ENCODE measurements around the gene ADNP.

The ADNP gene

DNA sequence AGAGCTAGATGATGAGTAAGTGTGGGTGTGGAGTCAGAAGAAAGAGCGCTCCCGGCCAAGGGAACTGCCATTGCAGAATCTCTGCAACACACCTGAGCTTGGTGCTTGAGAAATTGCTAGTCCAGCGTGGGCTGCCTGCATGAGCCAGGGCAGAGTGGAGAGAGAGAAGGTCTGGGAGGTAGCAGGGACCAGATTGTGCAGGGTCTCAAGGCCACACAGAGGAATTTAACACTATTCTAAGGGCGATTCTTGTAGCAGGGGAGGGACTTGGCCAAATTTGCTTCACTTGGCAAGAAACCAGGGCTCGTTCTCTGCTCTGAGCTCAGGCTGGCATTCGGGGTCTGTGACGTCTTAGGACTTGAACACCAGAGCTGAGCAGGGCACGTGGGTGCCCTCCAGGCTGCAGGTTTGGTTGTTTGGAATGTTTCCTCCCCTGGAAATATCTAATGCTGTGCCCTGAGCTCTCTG is 82.9 kb downstream of the ADNP start:
- Histone ChIP-seq H3K4me3 (ENCODE audit: low read depth in 1 of 2, low read length in 1 of 2) (no peak overlapping the region), H3K9me3 (no peaks in the 10 kb centered on the region), H3K36me3 (no peaks in the 10 kb centered on the region), H3K27me3 (no peaks in the 10 kb centered on the region), H3K4me1 (ENCODE audit: control insufficient read depth in 1 of 2, insufficient read depth in 1 of 2, low read depth in 1 of 2, low read length in 1 of 2) (no peaks in the 10 kb centered on the region), H3K27ac (no peak overlapping the region)
- TF ChIP-seq, protein P1, sequence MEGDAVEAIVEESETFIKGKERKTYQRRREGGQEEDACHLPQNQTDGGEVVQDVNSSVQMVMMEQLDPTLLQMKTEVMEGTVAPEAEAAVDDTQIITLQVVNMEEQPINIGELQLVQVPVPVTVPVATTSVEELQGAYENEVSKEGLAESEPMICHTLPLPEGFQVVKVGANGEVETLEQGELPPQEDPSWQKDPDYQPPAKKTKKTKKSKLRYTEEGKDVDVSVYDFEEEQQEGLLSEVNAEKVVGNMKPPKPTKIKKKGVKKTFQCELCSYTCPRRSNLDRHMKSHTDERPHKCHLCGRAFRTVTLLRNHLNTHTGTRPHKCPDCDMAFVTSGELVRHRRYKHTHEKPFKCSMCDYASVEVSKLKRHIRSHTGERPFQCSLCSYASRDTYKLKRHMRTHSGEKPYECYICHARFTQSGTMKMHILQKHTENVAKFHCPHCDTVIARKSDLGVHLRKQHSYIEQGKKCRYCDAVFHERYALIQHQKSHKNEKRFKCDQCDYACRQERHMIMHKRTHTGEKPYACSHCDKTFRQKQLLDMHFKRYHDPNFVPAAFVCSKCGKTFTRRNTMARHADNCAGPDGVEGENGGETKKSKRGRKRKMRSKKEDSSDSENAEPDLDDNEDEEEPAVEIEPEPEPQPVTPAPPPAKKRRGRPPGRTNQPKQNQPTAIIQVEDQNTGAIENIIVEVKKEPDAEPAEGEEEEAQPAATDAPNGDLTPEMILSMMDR (IDR thresholded peaks at IDR 0.05), result no peak

DNA sequence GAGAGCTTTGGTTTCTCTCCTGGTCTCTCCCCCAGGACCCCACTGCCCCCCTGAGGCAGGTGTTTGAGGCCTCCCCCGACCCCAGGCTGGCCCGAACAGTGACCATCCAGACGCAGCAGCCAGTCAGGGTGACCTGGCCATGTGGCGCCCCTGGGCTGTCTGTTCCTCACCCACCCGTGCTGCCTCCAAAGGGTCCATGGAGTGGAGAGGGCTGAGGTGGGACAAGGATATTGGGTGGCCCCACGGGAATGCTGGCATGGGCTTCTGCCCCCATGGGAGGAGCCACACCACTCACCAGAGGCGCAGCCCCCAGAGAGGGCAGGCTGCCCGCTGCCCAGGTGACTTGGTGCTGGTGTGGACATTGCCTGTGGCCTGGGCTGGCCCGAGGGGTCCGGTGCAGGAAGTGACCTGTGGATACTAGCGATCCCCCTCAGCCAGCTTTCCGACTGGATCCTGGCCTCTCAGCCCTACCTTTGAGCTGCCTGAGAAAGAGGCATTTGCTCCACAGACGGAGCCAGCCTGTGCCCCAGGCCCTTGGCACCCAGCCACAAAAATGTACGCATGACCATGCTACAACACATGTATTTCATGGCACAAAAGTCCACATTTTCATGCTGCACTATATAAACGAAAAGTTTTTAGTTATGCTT is 85.5 kb downstream of the ADNP start:
- no peaks in the 10 kb centered on the region for H3K9me3 ChIP-seq
- no peaks in the 10 kb centered on the region for H3K27me3 ChIP-seq
- H3K4me1 ChIP-seq (ENCODE audit: control insufficient read depth in 1 of 2, insufficient read depth in 1 of 2, low read depth in 1 of 2, low read length in 1 of 2), result no peaks in the 10 kb centered on the region
- H3K4me3 ChIP-seq (ENCODE audit: low read depth in 1 of 2, low read length in 1 of 2), result no peak overlapping the region
- TF ChIP-seq, protein P1 (IDR thresholded peaks at IDR 0.05), result no peak
- no peaks in the 10 kb centered on the region for H3K36me3 ChIP-seq
- no peak overlapping the region for H3K27ac ChIP-seq

DNA sequence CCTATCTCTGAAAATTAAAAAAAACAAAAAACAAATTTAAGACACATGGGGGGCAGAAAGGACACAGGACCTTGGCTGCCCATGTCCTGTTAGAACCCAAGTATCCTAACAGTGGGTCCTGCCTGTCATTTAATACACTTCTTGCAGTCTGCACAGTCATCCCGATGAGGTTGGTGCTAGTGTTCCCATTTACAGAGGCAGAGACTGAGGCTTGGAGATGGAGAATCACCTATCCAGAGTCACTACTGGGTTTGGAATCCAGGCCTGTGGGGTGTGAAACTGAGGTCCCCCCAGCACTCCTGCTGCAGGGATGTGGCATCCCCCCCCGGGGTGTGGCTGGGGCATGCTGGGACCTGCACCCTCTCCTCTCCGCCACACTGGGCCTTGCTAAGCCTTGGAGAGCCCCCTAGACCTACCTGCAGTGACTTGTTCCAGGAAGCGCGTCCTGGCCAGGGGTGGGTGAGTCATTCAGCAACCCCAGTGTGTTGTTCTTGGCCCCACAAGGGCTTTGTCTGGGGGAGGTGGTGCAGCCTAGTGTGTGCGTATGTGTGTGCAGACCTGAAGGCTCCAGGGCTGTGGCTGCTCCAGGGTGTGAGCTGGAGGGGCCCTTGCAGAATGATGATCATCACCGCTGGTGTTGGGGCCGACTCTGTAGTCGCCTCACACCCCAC is 86.7 kb downstream of the ADNP start:
- no peaks in the 10 kb centered on the region for H3K36me3 ChIP-seq
- H3K9me3 ChIP-seq, result no peaks in the 10 kb centered on the region
- H3K27me3 ChIP-seq, result no peaks in the 10 kb centered on the region
- H3K4me1 ChIP-seq (ENCODE audit: control insufficient read depth in 1 of 2, insufficient read depth in 1 of 2, low read depth in 1 of 2, low read length in 1 of 2), result no peaks in the 10 kb centered on the region
- TF ChIP-seq, protein P1 (IDR thresholded peaks at IDR 0.05), result no peak
- no peak overlapping the region for H3K4me3 ChIP-seq (ENCODE audit: low read depth in 1 of 2, low read length in 1 of 2)
- H3K27ac ChIP-seq, result no peak overlapping the region

DNA sequence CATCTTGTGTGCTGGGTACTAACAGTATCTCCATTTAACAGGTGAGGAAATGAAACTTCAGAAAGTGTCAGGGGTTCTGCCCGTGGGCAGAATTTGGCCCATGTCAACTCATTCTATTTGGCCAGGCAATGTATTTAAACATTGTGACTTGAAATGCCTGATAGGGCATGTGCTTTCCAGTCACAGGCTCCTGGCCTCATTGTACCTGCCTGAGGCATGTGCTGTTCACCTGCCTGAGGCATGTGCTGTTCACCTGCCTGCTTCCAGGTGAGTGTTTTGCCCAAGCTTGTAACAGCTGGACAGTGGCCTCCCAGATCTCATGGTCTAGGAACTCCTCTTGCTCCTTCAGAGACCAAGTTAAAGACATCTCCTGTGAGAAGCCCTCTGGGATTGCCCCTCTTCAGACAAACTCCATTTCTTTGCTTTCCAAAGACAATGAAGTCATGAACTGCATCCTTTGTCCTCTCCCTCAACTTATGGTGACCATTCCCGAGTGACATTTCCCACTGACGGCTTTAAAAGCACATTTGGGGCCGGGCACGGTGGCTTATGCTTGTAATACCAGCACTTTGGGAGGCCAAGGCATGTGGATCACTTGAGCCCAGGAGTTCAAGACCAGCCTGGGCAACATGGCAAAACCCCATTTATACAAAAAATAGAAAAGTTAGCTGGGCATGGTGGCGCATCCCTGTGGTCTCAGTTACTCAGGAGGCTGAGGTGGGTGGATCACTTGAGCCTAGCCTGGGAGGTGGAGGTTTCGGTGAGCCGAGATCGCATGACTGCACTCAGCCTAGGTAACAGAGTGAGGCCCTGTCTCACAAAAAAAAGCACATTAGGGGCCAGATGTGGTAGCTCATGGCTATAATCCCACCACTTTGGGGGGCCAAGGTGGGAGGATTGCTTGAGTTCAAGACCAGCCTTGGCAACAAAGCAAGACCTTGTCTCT is 87.6 kb downstream of the ADNP start:
- TF ChIP-seq, protein P1 (IDR thresholded peaks at IDR 0.05), result no peak
- Histone ChIP-seq H3K27ac (no peak overlapping the region), H3K36me3 (no peaks in the 10 kb centered on the region), H3K4me3 (ENCODE audit: low read depth in 1 of 2, low read length in 1 of 2) (no peak overlapping the region), H3K4me1 (ENCODE audit: control insufficient read depth in 1 of 2, insufficient read depth in 1 of 2, low read depth in 1 of 2, low read length in 1 of 2) (no peaks in the 10 kb centered on the region), H3K27me3 (no peaks in the 10 kb centered on the region), H3K9me3 (no peaks in the 10 kb centered on the region)

DNA sequence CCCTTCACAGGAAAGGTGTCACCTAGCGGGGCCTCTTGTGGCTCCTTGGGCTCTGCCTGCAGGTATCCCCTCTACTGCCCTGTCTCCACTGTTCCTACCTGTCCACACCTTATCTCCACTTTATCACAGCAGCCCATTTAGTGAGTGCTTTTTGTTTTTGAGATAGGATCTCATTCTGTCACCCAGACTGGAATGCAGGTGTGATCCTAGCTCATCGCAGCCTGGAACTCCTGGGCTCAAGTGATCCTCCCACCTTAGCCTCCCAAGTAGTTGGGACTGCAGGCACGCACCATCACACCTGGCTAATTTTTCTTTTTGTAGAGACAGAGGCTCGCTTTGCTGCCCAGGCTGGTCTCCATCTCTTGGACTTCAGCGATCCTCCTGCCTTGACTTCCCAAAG is 88.4 kb downstream of the ADNP start:
- TF ChIP-seq, protein P1 (IDR thresholded peaks at IDR 0.05), result no peak
- H3K36me3 ChIP-seq, result no peaks in the 10 kb centered on the region
- H3K9me3 ChIP-seq, result no peaks in the 10 kb centered on the region
- H3K27ac ChIP-seq, result no peak overlapping the region
- H3K4me1 ChIP-seq (ENCODE audit: control insufficient read depth in 1 of 2, insufficient read depth in 1 of 2, low read depth in 1 of 2, low read length in 1 of 2), result no peaks in the 10 kb centered on the region
- H3K27me3 ChIP-seq, result no peaks in the 10 kb centered on the region
- H3K4me3 ChIP-seq (ENCODE audit: low read depth in 1 of 2, low read length in 1 of 2), result no peak overlapping the region

Measured in neutrophil (primary cell).